Subcutaneous adipose tissue (tissue), 4 donors: ENCODE data around the gene NAB2. TPM values are rescaled to one million over a fixed set of nuclear protein-coding genes. Genes with fewer than 3 reads are reported as not detected.

Source experiments
- total RNA-seq, 4 donors: library from RNA; depleted of rRNA; stranded (reverse); fragments of >200 nt; gene quantifications; one replicate each; pipeline ENCODE4 v1.1.0, GENCODE V29; 2016
- TF ChIP-seq, protein P1 (sequence below): fragments of 450-650 bp; IDR thresholded peaks from one replicate; pipeline ENCODE4 v1.5.1; 2016; ENCODE audit warnings: low read depth, mild to moderate bottlenecking, control low read depth, antibody characterized with exemption, moderate library complexity

Gene NAB2
- total RNA-seq, 4 donors from 2014 or later = 4.9 to 19.7 (median 13.7) TPM

DNA sequence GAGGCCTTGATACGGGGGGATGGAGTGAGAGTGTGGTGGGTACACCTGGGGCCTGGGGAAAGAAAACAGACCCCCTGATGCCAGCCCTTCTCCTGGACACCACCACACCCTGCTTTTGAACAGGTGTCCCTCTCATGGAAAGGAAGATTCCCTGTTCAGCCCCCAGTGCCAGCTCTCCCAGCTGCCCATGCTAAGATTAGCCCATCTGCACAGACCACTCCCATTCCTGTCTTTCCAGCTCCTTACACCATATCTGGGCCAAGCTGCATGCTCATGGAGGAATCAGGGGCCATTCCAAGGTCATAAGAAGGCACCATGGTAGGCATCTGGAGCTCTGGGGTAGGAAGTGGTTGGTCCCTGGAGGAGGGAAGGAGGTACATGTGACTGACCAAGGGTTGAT is 9.6 kb downstream of the NAB2 start:
- TF ChIP-seq, protein P1, sequence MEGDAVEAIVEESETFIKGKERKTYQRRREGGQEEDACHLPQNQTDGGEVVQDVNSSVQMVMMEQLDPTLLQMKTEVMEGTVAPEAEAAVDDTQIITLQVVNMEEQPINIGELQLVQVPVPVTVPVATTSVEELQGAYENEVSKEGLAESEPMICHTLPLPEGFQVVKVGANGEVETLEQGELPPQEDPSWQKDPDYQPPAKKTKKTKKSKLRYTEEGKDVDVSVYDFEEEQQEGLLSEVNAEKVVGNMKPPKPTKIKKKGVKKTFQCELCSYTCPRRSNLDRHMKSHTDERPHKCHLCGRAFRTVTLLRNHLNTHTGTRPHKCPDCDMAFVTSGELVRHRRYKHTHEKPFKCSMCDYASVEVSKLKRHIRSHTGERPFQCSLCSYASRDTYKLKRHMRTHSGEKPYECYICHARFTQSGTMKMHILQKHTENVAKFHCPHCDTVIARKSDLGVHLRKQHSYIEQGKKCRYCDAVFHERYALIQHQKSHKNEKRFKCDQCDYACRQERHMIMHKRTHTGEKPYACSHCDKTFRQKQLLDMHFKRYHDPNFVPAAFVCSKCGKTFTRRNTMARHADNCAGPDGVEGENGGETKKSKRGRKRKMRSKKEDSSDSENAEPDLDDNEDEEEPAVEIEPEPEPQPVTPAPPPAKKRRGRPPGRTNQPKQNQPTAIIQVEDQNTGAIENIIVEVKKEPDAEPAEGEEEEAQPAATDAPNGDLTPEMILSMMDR = no peak

DNA sequence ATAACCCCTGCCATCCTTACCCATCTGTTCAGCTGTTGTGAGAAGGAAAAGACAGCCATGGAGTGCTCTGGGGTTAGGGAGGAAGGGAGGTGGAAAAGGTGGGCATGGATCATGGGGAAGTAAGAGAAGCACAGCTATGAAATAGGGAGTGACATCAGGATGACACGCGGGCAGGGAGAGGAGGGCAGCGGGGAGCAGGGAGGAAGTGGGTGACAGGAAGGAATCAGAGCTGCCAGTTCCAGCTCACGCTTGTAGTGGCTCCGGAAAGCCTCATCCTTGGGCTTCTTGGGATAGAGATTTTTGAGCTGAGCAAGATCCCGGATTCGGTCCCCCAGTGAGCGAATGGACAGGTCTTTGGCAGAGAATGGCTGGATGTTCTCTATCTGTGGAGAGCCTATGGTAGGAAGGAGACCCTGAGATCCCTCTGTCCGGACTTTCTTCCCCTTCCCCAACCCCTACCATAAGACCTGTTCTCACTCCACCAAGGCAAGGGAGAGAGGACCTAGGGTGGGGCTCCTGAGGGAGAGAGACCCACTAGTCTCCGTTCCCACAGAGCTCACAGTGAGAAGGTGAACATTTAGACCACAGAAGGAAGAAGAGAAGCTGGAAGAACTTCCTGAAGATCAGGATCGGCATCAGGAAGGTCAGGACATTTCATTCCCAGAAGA is 10.3 kb downstream of the NAB2 start:
- TF ChIP-seq, protein P1 = no peak

DNA sequence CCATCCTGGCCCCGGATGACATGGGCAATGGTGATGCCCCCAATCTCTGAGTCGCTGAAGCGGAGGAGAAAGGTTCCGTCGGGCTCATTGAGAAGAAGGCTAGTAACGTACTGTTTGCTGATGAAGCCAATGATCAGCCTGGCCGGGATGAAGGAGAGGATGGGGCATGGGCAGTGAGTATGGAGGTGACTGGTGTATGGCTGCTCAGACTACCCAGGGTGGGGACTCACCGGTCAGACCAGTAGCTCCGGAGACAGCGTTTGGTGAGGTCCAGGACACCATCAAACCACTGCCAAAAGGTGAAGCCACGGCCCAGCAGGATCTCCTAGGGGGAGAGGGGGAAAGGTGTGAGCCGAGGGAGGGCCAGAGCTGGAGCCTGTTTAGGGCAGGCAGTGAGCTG is 10.9 kb downstream of the NAB2 start:
- TF ChIP-seq, protein P1 = no peak

DNA sequence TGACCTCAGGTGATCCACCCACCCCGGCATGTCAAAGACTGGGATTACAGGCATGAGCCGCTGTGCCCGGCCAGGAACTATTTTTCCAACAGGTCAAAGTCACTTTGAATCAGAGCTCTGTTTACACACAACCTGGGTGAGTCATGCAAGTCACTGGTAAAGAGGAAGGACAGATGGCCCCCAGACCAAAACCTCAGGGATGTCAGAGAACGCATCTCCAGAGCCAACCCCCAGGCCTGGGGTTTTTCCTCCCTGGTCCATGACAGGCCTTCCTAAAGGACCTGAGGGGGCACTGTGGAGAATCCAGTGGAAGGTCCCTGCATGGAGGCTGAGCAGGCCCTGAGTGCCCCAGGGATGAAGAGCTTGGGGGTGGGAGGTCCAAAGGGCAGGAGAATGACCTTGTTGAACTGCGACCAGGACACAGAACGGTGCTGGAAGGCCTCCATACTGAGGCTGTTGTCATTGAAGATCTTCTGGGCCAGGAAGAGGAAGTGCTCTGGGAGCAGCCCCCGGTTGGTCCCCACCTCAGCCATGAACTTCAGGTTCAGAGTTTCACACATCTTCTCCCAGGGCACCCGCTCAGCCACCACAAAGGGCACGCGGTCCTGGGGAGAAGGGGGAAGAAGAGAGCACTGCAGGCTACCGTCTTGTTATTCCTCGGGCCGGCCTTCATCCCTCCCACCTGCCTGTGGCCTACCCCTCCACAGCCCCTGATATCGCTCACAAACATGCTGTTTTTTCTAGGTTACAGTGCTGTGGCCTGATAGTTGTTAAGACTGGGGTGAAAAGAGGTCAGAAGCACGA is 13.2 kb downstream of the NAB2 start:
- TF ChIP-seq, protein P1 = no peak

DNA sequence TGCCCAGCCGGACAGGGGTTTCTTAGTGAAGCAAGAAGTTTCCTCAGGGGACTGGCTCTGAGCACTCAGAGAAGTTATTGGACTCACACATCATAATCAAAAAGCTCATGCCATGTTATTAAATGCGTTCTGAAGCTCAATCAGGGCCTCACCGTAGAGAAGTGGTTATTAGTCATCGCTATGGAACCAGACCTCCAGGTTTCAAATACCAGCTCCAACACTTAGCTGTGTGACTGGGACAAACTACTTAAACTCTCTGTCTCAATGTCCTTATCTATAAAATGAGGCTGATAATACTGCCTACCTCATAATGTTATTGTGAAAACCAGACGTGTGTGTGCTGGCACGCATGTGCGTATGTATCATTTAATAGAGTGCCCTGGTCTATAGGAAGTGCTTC is 14.9 kb downstream of the NAB2 start:
- TF ChIP-seq, protein P1 = no peak

DNA sequence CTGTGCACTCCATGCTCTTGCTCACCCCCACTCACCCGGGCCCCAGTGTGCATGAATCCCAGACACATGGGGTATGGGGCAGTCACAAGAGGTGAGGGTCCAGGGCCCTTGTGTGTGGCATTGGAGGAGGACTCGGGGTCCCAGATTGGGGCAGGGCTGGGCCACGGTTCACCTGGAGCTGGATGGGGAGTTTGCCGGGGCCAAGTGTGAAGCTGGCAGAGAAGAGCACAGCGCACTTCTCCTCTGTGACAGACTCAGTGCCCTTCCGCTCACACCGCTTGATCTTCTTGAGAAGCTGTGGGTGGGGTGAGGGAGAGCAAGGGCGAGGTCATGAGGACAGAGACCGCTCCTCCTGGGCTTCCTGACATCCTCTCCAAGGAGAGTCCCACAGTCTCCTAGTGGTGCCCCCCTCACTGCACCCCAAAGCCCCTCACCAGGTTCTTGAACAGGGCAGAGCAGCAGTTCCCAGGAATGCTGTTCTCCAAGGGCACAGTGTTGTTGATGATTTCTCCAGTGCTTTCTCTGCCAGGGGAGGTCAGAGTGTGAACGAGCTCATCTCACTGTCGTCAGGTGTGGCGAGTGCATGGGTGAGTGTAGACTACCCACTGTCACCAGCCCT is 15.5 kb downstream of the NAB2 start:
- TF ChIP-seq, protein P1 = no peak
